Kidney (tissue), 14 donors: ENCODE measurements around the gene MYOM3. TPM values are rescaled to one million over a fixed set of nuclear protein-coding genes. Genes with fewer than 3 reads are reported as not detected.

ENCODE experiments used
- DNase-seq, 5 donors: peaks; one replicate each; pipeline ENCODE4 v3.0.0-alpha.2; 2013 to 2020
- FAIRE-seq: peaks from 2 replicates; lab custom pipeline; 2012; peaks lifted over from hg19 to GRCh38; lab: Jason Lieb, UNC
- H3K27ac ChIP-seq, 2 donors: one replicate each; pipeline ENCODE4 v1.7.0; 2013; ENCODE audit warnings: low read depth in 2 of 2, low read length in 2 of 2, inconsistent platforms in 1 of 2
- H3K27me3 ChIP-seq: one replicate; pipeline ENCODE4 v1.7.1; 2013; ENCODE audit warnings: low read length, inconsistent platforms; ENCODE audit not compliant: control insufficient read depth, insufficient read depth
- H3K36me3 ChIP-seq, 3 donors: one replicate each; pipeline versions ENCODE4 v1.7.0 to v1.7.1; 2013; ENCODE audit warnings: low read length in 3 of 3, control low read depth in 1 of 3, inconsistent platforms in 1 of 3; ENCODE audit not compliant: insufficient read depth in 3 of 3, control insufficient read depth in 2 of 3
- H3K4me1 ChIP-seq, 3 donors: one replicate each; pipeline versions ENCODE4 v1.7.0 to v1.7.1; 2013; ENCODE audit warnings: low read length in 3 of 3, inconsistent platforms in 1 of 3, low read depth in 1 of 3; ENCODE audit not compliant: control insufficient read depth in 2 of 3, insufficient read depth in 2 of 3
- H3K4me3 ChIP-seq, 3 donors: one replicate each; pipeline versions ENCODE4 v1.7.0 to v1.8.1; 2013; ENCODE audit warnings: low read length in 3 of 3, control low read depth in 1 of 3, inconsistent platforms in 1 of 3
- H3K9ac ChIP-seq, 3 donors: one replicate each; pipeline versions ENCODE4 v1.7.0 to v1.7.1; 2013; ENCODE audit warnings: low read length in 3 of 3, control low read depth in 1 of 3, inconsistent platforms in 1 of 3
- H3K9me3 ChIP-seq, 3 donors: one replicate each; pipeline versions ENCODE4 v1.7.0 to v1.7.1; 2013; ENCODE audit warnings: low read length in 3 of 3, control low read depth in 1 of 3, inconsistent platforms in 1 of 3; ENCODE audit not compliant: control insufficient read depth in 2 of 3, insufficient read depth in 1 of 3
- CTCF ChIP-seq: IDR thresholded peaks from 3 replicates; pipeline ENCODE4 v1.5.1; 2012; ENCODE audit warnings: mild to moderate bottlenecking, moderate library complexity, borderline replicate concordance; ENCODE audit not compliant: insufficient read depth; ENCODE audit errors: extremely low read depth
- intact Hi-C: fragments of 100-400 bp; cut with DNase I; formaldehyde crosslinking; loops from one replicate; pipeline ENCODE4 v1.11.1; 2022
- polyA plus RNA-seq: library from polyadenylated mRNA; stranded (reverse); fragments of 350-450 nt; fragmentation: Illumina TruSeq; extraction: RNeasy Lipid Tissue Mini Kit (QIAGEN cat#74804); gene quantifications from one replicate; pipeline ENCODE4 v1.2.3, GENCODE V29; 2014; ENCODE audit warnings: low read depth, low replicate concordance; ENCODE audit not compliant: insufficient read depth
- total RNA-seq: library from RNA; stranded (reverse); fragmentation: NEBNext Ultra II Directional; extraction: Animal tissue kit (Norgen Biotek cat#: 25700); gene quantifications from one replicate; pipeline ENCODE4 v1.2.1, GENCODE V29; 2021
- donor health status: control.
- donor health status: control.
- donor health status: control.
- donor health status: control.
- donor health status: control.
- donor health status: DM: yes; HTN: yes; CAD: no.
- donor health status: Normal renal cell carcinoma (clear cell type).

The MYOM3 gene
- total and polyA plus RNA-seq, 2 donors from 2014 or later, result 13.5 to 20.5 TPM

- Histone ChIP-seq H3K27me3 (no peaks in the 10 kb centered on the region), H3K4me3 (no peak overlapping the region), H3K36me3 (no peaks in the 10 kb centered on the region), H3K27ac (no peak overlapping the region), H3K4me1 (peaks cover 0 to 4% (median 3%) of the 10 kb centered on the region in 3 donors), H3K9me3 (peaks cover 0 to 5% (median 0%) of the 10 kb centered on the region in 3 donors), H3K9ac (no peak overlapping the region)
- intact Hi-C loops, result no loop called here
- no peak for DNase-seq
- no peak for FAIRE-seq
- TF ChIP-seq CTCF, result no peak
These were observed 13.5 kb upstream of the MYOM3 start for GRCh38 chr1:24125456-24125855.

GRCh38 chr1:24124980-24125379 is 13.0 kb upstream of the MYOM3 start:
- intact Hi-C loops, result no loop called here
- DNase-seq (no peak), FAIRE-seq (no peak)

GRCh38 chr1:24123611-24124010 is 11.7 kb upstream of the MYOM3 start:
- DNase-seq (no peak), FAIRE-seq (no peak)
- no peaks in the 10 kb centered on the region for H3K9me3 ChIP-seq
- H3K9ac ChIP-seq, result no peak overlapping the region
- TF ChIP-seq CTCF, result no peak
- peaks cover 0 to 9% (median 9%) of the 10 kb centered on the region in 3 donors for H3K4me1 ChIP-seq
- H3K27ac ChIP-seq, result no peak overlapping the region
- H3K36me3 ChIP-seq, result no peaks in the 10 kb centered on the region
- no peak overlapping the region for H3K4me3 ChIP-seq
- intact Hi-C loops, result no loop called here
- H3K27me3 ChIP-seq, result no peaks in the 10 kb centered on the region

More at GRCh38 chr1:24124980-24125379, 13.0 kb upstream of the MYOM3 start:
- no peaks in the 10 kb centered on the region for H3K27me3 ChIP-seq
- no peak overlapping the region for H3K9ac ChIP-seq
- H3K27ac ChIP-seq, result no peak overlapping the region
- H3K9me3 ChIP-seq, result peaks cover 0 to under 1% (median 0%) of the 10 kb centered on the region in 3 donors
- no peaks in the 10 kb centered on the region for H3K36me3 ChIP-seq
- H3K4me1 ChIP-seq, result peaks cover 0 to 8% (median 6%) of the 10 kb centered on the region in 3 donors
- H3K4me3 ChIP-seq, result no peak overlapping the region
- TF ChIP-seq CTCF, result no peak

GRCh38 chr1:24122776-24123175 is 10.8 kb upstream of the MYOM3 start:
- Histone ChIP-seq H3K9me3 (no peaks in the 10 kb centered on the region), H3K9ac (no peak overlapping the region), H3K4me1 (peaks cover 0 to 12% (median 9%) of the 10 kb centered on the region in 3 donors), H3K4me3 (no peak overlapping the region), H3K27me3 (no peaks in the 10 kb centered on the region), H3K36me3 (no peaks in the 10 kb centered on the region), H3K27ac (no peak overlapping the region)
- intact Hi-C loops, result no loop called here
- FAIRE-seq (no peak), DNase-seq (no peak)
- no peak for TF ChIP-seq CTCF
